ENCODE measurements around the gene ARHGAP32.
"Not testable (repeated sequence)": the region's sequence is repeated elsewhere in the genome, so short reads cannot be mapped to it uniquely, and the experiment has no call there.

ARHGAP32 gene

GRCh38 chr11:129204150-129204838 is 12.2 kb upstream of the ARHGAP32 start:
- no peak for DNase-seq (ENCODE audit: extremely low read depth in 1 of 2, low read depth in 1 of 2)

GRCh38 chr11:129202646-129203045 is 10.5 kb upstream of the ARHGAP32 start:
- no peak for DNase-seq (ENCODE audit: extremely low read depth in 1 of 2, low read depth in 1 of 2)

GRCh38 chr11:129195682-129196081 is 3.6 kb upstream of the ARHGAP32 start:
- no peak for DNase-seq (ENCODE audit: extremely low read depth in 1 of 2, low read depth in 1 of 2)

- no peak for DNase-seq (ENCODE audit: extremely low read depth in 1 of 2, low read depth in 1 of 2)
Observed at GRCh38 chr11:129191649-129192048, 476 bp downstream of the ARHGAP32 start.

- no peak for DNase-seq (ENCODE audit: extremely low read depth in 1 of 2, low read depth in 1 of 2)
Observed at GRCh38 chr11:129190087-129190486, 2.0 kb downstream of the ARHGAP32 start.

GRCh38 chr11:129189646-129190045 is 2.5 kb downstream of the ARHGAP32 start:
- DNase-seq (ENCODE audit: extremely low read depth in 1 of 2, low read depth in 1 of 2) = no peak

GRCh38 chr11:129185082-129185481 is 7.0 kb downstream of the ARHGAP32 start:
- not testable (repeated sequence) for DNase-seq (ENCODE audit: extremely low read depth in 1 of 2, low read depth in 1 of 2)

- DNase-seq (ENCODE audit: extremely low read depth in 1 of 2, low read depth in 1 of 2) = no peak
Observed at GRCh38 chr11:129184581-129184980, 7.5 kb downstream of the ARHGAP32 start.

- no peak for DNase-seq (ENCODE audit: extremely low read depth in 1 of 2, low read depth in 1 of 2)
Observed at GRCh38 chr11:129167315-129167714, 24.8 kb downstream of the ARHGAP32 start.

- DNase-seq (ENCODE audit: extremely low read depth in 1 of 2, low read depth in 1 of 2) = no peak
Observed at GRCh38 chr11:129163714-129164164, 28.4 kb downstream of the ARHGAP32 start.

GRCh38 chr11:129157080-129157479 is 35.0 kb downstream of the ARHGAP32 start:
- DNase-seq (ENCODE audit: extremely low read depth in 1 of 2, low read depth in 1 of 2) = not testable (repeated sequence)

GRCh38 chr11:129155745-129156144 is 36.4 kb downstream of the ARHGAP32 start:
- DNase-seq (ENCODE audit: extremely low read depth in 1 of 2, low read depth in 1 of 2) = no peak

GRCh38 chr11:129148487-129148886 is 43.6 kb downstream of the ARHGAP32 start:
- DNase-seq (ENCODE audit: extremely low read depth in 1 of 2, low read depth in 1 of 2) = no peak

GRCh38 chr11:129146191-129146590 is 45.9 kb downstream of the ARHGAP32 start:
- DNase-seq (ENCODE audit: extremely low read depth in 1 of 2, low read depth in 1 of 2) = no peak

GRCh38 chr11:129145276-129145675 is 46.8 kb downstream of the ARHGAP32 start:
- DNase-seq (ENCODE audit: extremely low read depth in 1 of 2, low read depth in 1 of 2) = no peak

GRCh38 chr11:129144256-129144655 is 47.9 kb downstream of the ARHGAP32 start:
- DNase-seq (ENCODE audit: extremely low read depth in 1 of 2, low read depth in 1 of 2) = no peak

- no peak for DNase-seq (ENCODE audit: extremely low read depth in 1 of 2, low read depth in 1 of 2)
Observed at GRCh38 chr11:129143335-129143734, 48.8 kb downstream of the ARHGAP32 start.

GRCh38 chr11:129141748-129142523 is 50.2 kb downstream of the ARHGAP32 start:
- no peak for DNase-seq (ENCODE audit: extremely low read depth in 1 of 2, low read depth in 1 of 2)

GRCh38 chr11:129131316-129131715 is 60.8 kb downstream of the ARHGAP32 start:
- no peak for DNase-seq (ENCODE audit: extremely low read depth in 1 of 2, low read depth in 1 of 2)

- DNase-seq (ENCODE audit: extremely low read depth in 1 of 2, low read depth in 1 of 2) = not testable (repeated sequence)
Observed at GRCh38 chr11:129128881-129129620, 63.1 kb downstream of the ARHGAP32 start.

- no peak for DNase-seq (ENCODE audit: extremely low read depth in 1 of 2, low read depth in 1 of 2)
Observed at GRCh38 chr11:129119036-129119435, 73.1 kb downstream of the ARHGAP32 start.

Data from activated CD8-positive, alpha-beta memory T cell treated with anti-CD3 and anti-CD28 coated beads for 1 hour (primary cell).